ENCODE results near the gene IDH3G.
"Not testable (repeated sequence)": the region's sequence is repeated elsewhere in the genome, so short reads cannot be mapped to it uniquely, and the experiment has no call there.

Gene IDH3G

DNA sequence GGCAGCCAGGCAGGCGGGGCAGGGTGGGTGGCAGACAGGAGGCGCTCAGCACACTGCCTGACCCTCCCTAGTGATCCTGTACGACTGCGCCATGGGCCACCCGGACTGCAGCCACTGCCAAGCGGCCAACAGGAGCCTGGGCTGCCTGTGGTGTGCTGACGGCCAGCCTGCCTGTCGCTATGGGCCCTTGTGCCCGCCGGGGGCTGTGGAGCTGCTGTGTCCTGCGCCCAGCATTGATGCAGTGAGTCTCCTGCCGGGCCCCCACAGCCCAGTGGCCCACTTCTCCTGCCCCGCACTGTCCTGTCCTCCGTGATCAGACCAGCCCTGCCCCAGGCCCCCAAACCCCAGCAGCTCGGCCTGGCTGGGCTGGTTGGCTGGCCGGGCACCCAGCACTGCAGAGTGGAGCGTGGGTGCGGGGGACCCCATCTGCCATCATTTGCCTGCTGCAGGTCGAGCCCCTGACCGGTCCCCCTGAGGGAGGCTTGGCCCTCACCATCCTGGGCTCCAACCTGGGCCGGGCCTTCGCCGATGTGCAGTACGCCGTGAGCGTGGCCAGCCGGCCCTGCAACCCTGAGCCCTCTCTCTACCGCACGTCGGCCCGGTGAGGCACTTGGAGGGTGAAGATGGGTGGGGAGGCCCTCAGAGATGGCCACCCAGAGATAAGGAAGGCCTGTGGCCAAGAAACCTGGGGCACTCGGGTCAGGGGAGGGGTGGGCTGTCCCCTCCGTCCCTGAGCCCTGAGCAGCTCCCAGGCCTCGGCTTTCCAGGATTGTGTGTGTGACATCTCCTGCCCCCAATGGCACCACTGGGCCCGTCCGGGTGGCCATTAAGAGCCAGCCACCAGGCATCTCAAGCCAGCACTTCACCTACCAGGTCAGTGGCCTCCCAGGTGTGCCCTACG lies 22.5 kb downstream of the IDH3G start:
- DNase-seq: no peak

DNA sequence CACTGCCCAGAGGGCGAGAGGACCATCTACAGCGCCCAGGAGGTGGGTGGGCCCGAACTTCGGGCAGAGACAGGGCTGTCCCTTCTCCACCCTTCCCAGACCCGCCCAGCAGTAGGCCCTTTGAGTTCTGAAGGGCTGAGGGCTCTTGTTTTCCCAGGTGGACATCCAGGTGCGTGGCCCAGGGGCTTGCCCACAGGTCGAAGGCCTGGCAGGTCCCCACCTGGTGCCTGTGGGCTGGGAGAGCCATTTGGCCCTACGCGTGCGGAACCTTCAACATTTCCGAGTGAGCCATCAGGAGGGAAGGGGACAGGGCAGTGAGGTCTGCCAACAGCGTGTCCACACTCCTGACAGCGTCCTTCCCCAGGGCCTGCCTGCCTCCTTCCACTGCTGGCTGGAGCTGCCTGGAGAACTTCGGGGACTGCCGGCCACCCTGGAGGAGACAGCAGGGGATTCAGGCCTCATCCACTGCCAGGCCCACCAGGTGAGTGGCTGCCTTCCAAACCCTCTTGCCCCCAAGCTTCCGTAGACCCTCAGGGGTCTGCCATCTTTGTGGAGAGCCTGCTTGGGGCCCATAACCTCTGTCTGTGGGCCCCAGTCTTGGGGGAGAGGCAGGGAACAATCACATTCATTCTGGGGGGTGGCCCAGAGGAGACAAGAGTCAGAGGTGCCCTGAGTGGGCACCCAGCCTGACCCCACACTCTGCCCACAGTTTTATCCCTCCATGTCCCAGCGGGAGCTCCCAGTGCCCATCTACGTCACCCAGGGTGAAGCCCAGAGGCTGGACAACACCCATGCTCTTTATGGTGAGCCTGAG lies 23.4 kb downstream of the IDH3G start:
- DNase-seq: no peak

DNA sequence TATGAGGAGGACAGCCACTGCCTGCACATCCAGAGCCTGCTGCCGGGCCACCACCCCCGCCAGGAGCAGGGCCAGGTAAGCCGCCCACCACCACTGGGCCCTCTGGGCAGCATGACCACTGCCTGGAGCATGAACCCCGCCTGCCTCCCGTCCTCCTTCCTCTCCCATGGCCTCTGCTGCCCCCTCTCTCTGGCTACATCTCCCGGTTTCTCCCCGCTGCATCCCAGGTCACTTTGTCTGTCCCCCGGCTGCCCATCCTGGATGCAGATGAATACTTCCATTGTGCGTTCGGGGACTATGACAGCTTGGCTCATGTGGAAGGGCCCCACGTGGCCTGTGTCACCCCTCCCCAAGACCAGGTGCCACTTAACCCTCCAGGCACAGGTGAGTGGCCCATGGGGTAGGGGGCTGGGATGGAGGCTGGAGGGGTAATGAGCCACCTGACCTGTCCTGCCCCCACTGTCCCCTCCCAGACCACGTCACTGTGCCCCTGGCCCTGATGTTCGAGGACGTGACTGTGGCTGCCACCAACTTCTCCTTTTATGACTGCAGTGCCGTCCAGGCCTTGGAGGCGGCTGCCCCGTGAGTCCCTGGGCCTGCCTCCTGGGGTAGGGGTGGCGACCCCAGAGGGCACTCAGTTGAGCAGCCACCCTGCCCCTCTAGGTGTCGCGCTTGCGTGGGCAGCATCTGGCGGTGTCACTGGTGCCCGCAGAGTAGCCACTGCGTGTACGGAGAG lies 24.1 kb downstream of the IDH3G start:
- DNase-seq: no peak

DNA sequence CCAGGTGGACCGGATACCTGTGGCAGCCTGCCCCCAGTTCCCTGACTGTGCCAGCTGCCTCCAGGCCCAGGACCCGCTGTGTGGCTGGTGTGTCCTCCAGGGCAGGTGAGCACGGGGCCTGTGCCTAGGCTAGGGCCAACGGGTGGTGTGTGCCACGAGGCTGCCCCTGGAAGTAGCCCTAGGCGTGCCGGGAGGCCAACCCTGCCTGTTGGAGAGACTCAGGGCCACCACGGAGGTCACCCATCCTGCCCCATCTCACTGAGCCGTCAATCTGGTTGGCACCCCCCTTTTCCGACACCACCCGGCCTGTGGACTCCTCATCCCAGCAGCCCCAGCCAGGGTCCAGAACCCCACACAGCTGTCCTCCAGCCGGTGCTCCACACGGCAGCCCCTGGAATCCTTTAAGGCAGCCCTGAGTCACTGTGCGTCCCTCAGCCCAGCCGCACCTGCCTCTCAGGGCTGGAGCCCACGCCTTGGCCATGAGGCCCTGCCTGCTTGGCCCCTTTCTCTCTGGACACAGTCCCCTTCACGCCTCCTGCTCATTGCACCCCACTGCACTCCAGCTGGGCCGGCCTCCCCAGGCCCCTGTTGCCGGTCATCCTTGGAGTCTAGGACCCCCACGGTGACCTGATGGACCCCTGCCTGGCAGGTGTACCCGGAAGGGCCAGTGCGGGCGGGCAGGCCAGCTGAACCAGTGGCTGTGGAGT lies 24.9 kb downstream of the IDH3G start:
- no peak for DNase-seq

DNA sequence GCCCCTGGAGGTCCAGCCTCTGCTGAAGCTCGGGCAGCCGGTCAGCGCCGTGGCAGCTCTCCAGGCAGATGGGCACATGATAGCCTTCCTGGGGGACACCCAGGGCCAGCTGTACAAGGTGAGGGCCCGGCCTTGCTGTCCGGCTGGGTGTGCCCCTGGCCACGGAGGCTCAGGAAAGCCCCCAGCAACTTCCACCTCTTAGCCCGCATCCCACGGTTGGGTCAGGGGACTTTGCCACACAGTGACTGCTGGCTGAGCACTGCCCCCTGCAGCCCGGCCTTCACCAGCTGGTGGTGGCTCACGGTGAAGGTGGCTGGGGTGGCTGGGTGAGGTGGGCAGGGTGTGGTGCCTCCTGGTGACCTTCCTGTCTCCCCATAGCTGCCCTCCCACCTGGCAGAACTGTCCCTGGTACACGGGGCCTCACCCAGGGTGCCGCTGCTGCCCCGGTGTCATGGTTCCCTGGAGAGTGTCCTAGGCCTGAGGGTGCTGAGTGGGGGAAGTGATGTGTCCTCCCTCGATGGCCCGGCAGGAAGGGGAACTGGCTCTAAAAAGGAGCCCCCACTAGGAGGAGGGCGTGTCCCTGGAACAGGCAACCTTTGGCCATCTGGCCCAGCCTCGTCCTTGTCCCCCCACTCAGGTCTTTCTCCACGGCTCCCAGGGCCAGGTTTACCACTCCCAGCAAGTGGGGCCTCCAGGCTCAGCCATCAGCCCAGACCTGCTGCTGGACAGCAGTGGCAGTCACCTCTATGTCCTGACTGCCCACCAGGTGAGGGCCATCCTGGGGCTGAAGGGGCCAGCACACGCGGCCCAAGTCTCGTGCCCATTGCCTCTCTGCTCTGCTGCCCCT lies 25.6 kb downstream of the IDH3G start:
- DNase-seq: no peak

DNA sequence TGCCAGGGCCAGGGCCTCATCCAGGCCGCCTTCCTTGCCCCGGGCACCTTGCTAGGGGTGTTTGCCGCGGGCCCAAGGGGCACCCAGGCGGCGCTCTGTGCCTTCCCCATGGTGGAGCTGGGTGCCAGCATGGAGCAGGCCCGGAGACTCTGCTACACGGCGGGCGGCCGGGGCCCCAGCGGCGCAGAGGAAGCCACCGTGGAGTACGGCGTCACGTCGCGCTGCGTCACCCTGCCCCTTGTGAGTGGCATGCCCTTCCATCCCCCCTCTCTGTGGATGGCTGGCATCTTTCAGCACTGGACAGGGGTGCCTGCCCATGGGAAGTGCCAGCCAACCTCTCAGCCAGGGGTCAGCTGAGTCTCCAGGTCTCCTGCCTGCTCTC lies 26.5 kb downstream of the IDH3G start:
- no peak for DNase-seq

DNA sequence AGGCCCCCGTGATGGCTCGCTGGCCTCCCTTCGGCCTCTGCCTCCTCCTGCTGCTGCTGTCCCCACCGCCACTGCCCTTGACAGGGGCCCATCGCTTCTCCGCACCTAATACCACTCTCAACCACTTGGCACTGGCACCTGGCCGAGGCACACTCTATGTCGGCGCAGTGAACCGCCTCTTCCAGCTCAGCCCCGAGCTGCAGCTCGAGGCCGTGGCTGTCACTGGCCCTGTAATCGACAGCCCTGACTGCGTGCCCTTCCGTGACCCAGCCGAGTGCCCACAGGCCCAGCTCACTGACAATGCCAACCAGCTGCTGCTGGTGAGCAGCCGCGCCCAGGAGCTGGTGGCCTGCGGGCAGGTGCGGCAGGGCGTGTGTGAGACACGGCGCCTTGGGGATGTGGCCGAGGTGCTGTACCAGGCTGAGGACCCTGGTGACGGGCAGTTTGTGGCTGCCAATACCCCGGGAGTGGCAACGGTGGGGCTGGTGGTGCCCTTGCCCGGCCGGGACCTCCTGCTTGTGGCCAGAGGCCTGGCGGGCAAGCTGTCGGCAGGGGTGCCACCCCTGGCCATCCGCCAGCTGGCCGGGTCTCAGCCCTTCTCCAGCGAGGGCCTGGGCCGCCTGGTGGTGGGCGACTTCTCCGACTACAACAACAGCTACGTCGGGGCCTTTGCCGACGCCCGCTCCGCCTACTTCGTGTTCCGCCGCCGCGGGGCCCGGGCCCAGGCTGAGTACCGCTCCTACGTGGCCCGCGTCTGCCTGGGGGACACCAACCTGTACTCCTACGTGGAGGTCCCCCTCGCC lies 27.1 kb downstream of the IDH3G start:
- DNase-seq: no peak

DNA sequence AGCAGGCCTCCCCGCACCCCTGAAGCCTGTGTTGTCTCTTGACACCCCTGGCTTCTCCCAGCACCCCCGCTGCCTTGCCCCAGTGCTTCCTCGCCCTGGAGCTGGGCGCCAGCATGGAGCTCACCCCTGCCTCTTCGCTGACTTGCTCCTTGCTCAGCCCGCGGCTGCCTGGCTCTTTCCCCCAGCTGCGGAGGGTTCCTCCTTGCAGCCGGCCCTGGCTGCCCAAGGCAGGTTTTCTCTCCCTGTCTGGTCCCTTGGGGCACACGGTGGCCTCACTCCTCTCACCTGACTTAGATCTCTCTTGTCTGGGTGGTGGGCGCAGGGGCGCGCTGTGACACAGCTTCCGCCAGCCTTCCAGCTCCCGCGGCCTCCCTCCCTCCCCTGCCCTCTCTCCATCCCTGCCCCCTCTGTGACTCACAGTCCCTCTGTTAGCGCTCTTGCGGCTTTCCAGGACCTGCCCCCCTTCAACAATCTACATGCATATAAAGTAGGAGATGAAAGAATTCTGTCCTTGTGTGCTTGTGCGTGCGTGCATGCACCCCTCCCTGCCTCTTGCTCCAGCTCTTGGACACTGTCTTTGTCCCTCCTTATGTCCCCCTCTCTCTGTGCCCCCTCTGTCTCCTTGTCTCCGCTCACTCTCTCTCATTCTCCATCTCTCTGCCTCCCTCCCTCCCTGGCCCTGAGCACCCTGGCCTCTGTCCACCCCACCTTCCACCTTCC lies 27.9 kb downstream of the IDH3G start:
- DNase-seq: peak; percentile 31

DNA sequence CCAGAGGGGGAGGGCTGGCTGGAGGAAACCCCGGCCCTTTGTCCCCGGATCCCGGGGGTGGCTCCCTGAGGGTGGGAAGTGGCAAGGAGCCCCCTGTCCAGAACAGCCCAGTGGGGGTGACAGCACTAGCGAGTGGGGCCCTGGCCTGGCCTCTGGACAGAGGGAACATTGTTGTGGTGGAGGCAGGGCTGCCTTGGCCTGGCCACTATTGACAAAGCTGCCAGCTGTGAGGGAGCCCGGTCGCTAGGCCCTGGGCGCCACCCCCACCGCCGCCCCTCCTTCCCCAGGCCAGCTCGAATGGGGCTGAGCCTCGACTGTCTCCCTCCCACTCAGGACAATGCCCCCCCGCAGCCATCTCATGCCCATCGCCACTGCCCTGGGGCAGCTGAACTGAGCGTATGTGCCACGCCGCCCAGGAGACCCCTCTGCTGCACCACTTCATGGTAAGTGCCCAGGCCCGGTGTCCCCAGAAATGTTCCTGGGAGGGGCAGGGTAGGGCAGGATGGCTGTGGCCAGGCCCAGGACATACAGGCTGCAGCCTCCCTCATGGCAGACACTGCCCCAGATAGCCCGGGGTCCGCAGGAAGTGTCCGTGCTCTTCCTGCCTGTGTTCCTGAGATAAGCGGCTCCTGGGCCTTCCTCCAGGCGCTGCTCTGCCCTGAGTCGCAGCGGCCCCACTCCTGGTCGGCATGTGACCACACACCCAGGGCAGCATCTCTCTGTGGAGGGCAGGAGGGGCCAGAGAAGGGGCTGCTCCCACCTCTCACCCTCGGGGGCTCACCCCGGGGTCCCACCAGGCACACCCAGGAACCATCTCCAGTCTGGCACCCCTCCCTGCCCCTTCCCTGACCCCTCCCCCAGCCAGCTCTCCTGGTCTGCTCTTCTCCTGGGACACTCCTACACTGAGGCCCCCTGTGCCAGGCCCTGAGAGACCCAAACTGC lies 28.8 kb downstream of the IDH3G start:
- DNase-seq: no peak

DNA sequence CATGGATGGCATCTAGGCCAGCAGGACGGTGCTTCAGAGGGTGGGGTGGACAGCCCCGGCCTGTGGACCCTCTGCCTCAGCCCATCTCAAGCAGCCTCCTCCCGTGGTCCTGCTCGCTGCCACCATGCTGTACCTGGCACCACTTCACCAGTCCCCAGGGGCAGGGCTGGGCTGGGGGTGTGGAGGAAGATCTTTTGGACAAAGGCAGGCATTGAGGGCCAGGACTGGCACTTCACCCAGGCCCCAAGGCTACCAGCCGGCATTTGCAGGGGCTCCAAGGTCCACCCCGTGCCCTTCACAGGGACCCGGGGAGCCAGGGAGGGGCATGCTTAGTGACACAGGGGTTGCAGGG lies 29.4 kb downstream of the IDH3G start:
- no peak for DNase-seq

DNA sequence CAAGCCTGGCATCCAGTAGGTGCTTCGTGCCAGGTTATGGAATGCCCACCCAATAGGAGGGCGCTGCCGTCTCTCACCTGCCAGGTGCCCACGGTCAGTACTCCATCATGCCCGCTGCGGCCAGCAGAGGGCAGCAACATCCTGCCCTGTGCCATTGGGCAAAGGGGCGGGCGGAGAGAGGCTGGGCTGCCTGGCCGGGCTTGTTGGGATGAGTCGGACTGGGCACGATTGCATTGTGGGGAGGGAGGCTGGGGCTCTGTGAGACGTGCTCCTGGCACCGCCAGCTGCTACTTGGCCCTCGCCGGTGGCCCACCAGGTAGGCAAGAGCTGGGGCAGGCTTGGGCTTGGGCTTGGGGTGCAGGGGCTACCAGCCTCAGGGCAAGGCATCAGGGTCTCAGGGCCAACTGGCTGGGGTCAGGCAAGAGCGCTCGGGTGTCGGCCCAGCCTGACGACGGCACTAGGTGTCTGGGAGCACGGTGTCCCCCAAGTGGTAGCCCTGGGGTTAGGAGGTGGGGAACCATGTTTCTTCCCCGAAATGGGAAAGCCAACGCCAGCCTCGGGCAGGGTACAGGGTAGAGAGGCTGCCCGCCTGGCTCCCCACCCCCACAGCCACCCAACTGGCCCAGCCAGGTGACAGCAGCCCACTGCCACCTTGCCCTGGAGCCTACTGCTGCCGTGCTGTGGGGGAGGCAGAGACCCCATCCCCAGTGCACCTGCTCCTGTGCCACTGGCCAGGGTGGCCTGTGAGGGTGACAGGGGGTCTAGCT lies 30.0 kb downstream of the IDH3G start, which contains the start of gene PLXNB3:
PLXNB3 (plus strand) TSS at position 261 of the 767 bp plus-strand sequence. CDS start 1,287 bp downstream, outside the sequence.
- DNase-seq: peak; percentile 75

DNA sequence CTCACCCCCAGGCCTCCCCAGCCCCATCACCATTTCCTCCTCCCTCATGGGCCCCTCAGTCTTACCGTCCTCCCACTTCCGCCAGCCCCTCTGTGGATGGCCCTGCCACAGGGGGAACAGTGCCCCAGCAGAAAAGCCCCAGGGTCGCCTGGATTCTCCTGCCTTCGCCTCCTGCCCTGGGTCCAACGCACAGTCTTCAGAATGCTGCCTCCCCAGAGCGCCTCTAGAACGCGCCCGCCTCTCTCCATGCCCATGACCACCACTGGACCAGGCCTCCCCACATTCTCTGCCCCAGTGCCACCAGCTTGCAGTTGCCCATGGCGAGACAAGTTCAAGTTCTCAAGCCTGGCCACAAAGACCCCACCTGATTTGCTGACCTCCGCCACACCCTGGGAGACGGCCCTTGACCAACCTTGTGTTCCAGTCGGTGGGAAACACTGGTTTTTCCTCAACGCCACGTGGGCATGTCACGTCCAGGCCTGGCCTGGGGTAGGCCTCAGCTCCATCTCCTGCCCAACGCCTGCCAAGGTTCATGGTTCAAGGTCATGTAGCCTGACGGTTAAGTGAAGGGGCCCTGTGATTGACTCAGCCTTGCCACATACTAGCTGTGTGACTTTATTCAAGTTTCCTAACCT lies 30.8 kb downstream of the IDH3G start:
- no peak for DNase-seq

DNA sequence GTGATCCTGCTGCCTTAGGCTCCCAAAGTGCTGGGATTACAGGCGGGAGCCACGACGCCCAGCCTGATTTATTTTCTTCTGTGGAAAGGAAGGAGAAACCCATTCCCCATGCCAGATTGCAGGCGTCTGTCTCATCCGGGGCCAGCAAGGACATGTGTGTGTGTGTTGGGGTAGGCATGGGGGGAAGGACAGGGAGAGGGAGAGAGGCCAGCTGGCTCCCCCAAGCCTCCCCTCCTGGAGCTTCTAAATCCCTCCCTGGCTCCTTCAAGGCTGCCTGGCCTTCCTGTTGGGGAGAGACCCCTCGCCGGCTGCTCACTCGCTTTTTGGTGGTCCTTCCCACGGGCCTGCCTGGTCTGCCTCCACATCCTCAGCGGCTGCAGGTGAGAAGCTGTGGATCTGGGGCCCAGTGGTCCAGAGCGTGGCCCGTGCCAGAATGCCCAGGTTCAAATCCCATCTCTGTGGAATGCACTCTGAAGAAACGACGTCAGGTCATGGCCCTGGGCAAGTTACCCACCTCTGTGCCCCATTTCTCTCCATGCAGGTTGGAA lies 31.5 kb downstream of the IDH3G start:
- no peak for DNase-seq

DNA sequence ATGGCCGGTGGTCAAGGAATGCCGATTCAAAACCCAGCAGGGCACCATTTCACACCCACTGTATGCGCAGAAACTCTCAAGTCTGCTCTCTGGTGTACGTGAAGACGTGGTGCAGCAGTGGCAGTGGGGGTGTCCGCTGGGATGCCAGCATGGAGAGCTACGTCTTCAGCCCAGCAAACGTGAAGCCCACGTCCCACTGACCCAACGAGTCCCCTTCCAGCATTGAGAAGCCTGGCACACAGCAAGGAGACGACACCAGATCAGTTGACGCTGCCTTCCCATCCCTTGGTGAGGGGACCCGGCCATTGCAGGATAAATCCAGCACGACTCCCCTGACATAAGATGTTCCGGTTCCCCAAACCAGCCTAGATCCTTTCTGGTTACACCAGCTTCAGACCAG lies 32.3 kb downstream of the IDH3G start:
- DNase-seq: no peak

DNA sequence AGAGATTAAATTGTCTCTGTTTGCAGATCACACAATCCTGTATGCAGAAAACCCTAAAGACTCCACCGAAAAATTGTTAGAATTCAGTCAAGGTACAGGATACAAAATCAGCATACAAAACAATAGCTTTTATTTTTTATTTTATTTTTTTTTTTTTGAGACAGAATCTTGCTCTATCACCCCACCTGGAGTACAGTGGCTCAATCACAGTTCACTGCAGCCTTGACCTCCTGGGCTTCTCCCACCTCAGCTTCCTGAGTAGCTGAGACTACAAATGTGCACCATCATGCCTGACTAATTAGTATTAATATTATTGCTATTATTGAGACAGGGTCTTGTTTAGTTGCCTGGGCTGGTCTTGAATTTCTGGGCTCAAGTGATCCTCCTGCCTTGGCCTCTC lies 39.0 kb downstream of the IDH3G start:
- DNase-seq: no peak

DNA sequence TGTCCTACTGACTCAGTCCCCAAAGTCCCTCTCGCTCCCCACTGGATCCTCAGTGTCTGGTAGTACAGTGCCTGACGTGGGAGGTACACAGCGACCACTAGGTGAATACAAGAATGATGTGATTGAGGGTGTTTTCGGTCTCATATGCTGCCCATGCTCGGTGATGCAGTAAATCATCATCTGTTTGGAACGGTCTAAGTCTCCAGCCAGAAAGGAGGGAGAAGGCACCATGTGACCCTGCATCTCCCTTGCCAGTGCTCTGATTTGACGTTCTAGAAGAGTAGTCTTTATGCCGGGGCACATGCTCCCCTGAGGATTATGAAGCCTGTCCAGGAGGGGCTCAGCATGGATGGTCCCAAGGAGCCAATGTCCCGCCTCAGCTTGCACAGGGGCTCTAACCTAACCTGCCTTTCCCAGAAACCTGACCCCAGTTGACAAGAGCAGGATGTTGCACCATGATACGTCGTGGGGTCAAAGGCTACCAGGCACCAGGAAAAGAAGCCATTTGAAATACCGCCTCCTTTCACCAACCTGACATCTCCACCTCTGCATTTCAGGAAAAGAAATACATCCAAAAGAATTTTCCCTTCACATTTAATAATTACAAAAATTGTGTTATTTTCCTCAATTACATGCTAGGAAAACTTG lies 43.9 kb downstream of the IDH3G start:
- DNase-seq: no peak

DNA sequence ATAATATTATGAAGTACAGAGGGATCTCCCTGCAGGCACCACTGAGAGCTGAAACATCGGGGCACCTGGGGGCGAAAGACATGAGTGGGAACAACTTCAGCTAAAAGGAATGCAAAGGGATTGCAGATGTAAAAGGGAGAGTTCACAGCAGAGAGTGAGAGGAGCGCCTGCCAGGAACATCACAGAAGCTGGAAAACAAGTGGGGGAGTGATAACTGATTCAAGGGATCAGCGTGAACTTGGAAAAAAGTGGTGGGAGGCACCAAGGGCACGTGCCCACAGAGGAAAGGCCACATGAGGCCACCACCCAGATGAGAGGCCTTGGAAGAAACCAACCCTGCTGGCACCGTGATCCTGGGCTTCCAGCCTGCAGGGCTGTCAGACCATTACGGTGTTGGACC lies 45.2 kb downstream of the IDH3G start:
- not testable (repeated sequence) for DNase-seq

Data from stimulated activated CD4-positive, alpha-beta T cell treated with anti-CD3 and anti-CD28 coated beads, Interleukin-12 subunit alpha, Interleukin-12 subunit beta, amount 100 ng/mL, for 4 hours (primary cell).